GM12891 (cell line): ENCODE measurements around the gene ZNF488.

Source experiments
- POLR2A ChIP-seq: IDR thresholded peaks from 2 replicates; pipeline ENCODE4 v1.6.1; 2011; ENCODE audit warnings: low read depth, low read length, control low read depth
- POLR2AphosphoS5 ChIP-seq: IDR thresholded peaks from 2 replicates; pipeline ENCODE4 v1.6.1; 2011; ENCODE audit warnings: low read depth, low read length, control low read depth

DNA sequence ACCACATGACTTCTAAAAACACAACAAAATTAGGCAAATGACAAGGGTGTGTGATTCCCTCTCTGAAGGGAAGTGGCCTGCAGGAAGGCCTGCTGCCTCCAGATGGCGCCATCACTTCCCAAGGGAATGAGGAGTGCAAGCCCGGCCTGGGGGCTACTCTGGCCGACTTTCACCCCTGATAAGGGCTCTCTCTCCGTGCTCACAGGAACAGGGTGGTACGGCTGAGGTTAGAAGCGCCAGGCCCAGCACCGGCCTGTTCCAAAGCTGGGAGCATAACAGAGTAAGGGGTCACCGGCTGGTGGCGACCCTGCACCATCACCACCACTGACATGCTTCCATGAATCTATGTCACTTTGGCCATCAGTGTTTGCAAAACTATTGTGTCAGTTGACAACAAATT is 22.8 kb downstream of the ZNF488 start:
- TF ChIP-seq POLR2A (no peak), POLR2AphosphoS5 (no peak)
